SU-DHL-6 (cell line): Measurements from ENCODE around the gene KCTD3.

Experiments
- CTCF ChIP-seq: fragments of 200-600 bp; sonication (generic); IDR thresholded peaks from one replicate; pipeline ENCODE4 v1.5.1; 2017; ENCODE audit warnings: antibody characterized with exemption, mild to moderate bottlenecking, low read length, moderate library complexity; ENCODE audit not compliant: insufficient read depth, poor library complexity, severe bottlenecking
- EZH2phosphoT487 ChIP-seq: fragments of 200-600 bp; sonication (generic), shearing (Covaris generic); conservative IDR thresholded peaks from 2 replicates; pipeline ENCODE4 v1.6.1; 2018; ENCODE audit warnings: mild to moderate bottlenecking, antibody characterized with exemption, low read length, moderate library complexity, mixed read lengths

DNA sequence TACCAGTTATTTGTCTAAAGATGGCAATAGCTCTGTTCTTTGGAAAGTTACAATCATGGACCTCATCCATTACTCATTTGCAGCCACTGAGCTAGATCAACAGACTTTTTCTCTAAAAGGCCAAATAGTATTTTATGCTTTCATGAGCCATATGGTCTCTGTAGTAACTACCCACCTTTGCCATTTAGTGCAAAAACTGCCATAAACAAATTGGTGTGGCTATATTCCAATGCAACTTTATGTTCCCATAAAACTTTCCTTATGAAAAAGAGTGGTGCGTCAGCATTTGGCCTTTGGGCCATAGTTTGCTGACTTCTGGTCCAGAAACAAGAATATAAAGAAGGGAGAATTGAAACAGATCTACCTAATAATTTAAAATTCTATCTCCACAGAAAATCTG lies 20.1 kb upstream of the KCTD3 start:
- no peak for TF ChIP-seq CTCF
- no peak for TF ChIP-seq EZH2phosphoT487
